Astrocyte (in vitro differentiated cells and primary cell): ENCODE data around the gene PRKCA.

Experiments used
- CTCF ChIP-seq: IDR thresholded peaks from 2 replicates; pipeline ENCODE4 v1.5.1; 2011; ENCODE audit warnings: low read depth, mild to moderate bottlenecking, inconsistent platforms, low read length, moderate library complexity; ENCODE audit not compliant: insufficient read depth
- EZH2 ChIP-seq: IDR thresholded peaks from 2 replicates; pipeline ENCODE4 v1.6.1; 2012; ENCODE audit warnings: mild to moderate bottlenecking, low read length, inconsistent platforms; ENCODE audit not compliant: insufficient read depth

GRCh38 chr17:66722341-66722740, 419.9 kb downstream of the PRKCA start:
- no peak for TF ChIP-seq CTCF
- TF ChIP-seq EZH2, result no peak
